Measurements from ENCODE around the gene AKAP6.

GRCh38 chr14:32571995-32572866, 243.1 kb downstream of the AKAP6 start:
- TF ChIP-seq SP1 (IDR thresholded peaks at IDR 0.05) (peak; percentile 83), HNF4G (IDR thresholded peaks at IDR 0.05) (no peak), CTCF (IDR thresholded peaks at IDR 0.05; ENCODE audit: low read depth, low read length, missing input control) (no peak), EGR1 (IDR thresholded peaks at IDR 0.05; ENCODE audit: low read depth in 2 of 2) (no peak), MAX (IDR thresholded peaks at IDR 0.05) (peak; percentile 31), JUND (IDR thresholded peaks at IDR 0.05) (peak in 1 of 2 donors; percentile 36), TAF1 (conservative IDR thresholded peaks at IDR 0.05) (no peak), RAD21 (IDR thresholded peaks at IDR 0.05) (no peak), FOXA1 (IDR thresholded peaks at IDR 0.05) (no peak), RXRA (IDR thresholded peaks at IDR 0.05) (peak; percentile 49 to 51)
- TF ChIP-seq, protein P1, sequence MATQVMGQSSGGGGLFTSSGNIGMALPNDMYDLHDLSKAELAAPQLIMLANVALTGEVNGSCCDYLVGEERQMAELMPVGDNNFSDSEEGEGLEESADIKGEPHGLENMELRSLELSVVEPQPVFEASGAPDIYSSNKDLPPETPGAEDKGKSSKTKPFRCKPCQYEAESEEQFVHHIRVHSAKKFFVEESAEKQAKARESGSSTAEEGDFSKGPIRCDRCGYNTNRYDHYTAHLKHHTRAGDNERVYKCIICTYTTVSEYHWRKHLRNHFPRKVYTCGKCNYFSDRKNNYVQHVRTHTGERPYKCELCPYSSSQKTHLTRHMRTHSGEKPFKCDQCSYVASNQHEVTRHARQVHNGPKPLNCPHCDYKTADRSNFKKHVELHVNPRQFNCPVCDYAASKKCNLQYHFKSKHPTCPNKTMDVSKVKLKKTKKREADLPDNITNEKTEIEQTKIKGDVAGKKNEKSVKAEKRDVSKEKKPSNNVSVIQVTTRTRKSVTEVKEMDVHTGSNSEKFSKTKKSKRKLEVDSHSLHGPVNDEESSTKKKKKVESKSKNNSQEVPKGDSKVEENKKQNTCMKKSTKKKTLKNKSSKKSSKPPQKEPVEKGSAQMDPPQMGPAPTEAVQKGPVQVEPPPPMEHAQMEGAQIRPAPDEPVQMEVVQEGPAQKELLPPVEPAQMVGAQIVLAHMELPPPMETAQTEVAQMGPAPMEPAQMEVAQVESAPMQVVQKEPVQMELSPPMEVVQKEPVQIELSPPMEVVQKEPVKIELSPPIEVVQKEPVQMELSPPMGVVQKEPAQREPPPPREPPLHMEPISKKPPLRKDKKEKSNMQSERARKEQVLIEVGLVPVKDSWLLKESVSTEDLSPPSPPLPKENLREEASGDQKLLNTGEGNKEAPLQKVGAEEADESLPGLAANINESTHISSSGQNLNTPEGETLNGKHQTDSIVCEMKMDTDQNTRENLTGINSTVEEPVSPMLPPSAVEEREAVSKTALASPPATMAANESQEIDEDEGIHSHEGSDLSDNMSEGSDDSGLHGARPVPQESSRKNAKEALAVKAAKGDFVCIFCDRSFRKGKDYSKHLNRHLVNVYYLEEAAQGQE (IDR thresholded peaks at IDR 0.05), result peak; percentile 76
- TF ChIP-seq, protein P2, sequence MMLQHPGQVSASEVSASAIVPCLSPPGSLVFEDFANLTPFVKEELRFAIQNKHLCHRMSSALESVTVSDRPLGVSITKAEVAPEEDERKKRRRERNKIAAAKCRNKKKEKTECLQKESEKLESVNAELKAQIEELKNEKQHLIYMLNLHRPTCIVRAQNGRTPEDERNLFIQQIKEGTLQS (IDR thresholded peaks at IDR 0.05), result no peak
